EH (cell line): ENCODE data around the gene NFU1.
"Not testable (repeated sequence)": the region's sequence is repeated elsewhere in the genome, so short reads cannot be mapped to it uniquely, and the experiment has no call there.

ENCODE experiments used
- DNase-seq: peaks from one replicate; pipeline ENCODE4 v3.0.0-alpha.2; 2015; ENCODE audit warnings: low read depth

The NFU1 gene

DNA sequence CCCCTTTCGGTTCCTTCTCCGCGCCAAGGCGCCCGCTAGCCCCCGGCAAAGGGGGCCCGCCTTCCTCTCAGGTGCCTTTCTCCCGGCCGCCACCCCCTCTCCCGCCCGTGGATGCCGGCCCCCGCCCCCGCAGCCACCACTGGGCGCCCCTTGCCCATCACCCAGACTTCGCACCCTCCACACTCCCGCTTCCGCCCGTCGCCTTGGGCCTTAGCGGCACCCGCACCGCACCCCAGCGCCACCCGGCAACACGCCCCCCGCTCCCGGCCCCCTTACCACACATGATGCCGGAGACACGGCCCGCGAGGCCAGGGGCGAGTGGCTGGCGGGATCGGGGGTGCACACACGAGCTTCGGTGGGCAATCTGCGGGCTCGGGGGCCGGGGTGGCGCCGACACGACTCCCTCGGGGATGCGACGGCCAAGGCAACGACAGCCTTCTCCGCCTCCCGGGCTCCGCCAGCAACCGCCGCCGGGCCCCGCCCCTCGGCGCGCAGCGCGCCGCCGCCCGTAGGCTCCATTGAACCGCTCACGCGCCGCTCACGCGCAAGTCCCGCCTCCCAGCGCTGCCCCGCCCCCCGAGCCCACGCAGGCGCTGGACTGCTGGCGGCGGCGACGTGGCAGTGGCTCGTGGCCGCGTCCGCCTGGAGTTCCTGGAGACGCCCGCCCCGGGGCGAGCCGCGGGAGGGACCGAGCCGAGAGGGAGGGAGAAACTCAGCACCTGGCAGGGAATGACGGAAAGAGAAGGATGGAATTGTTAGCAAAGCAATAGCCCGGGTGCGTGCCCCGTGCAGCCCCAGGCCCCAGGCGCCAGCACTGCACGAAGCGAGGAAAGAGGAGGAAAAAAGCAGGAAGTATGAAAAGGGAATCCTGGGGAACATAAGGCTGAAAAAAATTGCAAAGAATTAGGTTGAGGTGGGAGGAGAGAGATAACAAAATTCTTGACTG lies 50.2 kb downstream of the NFU1 start, which contains the start of gene GFPT1:
GFPT1 (minus strand) TSS at position 439 of the 946 bp plus-strand sequence; CDS start at position 283, 156 bp downstream.
- DNase-seq = peak; percentile 95

DNA sequence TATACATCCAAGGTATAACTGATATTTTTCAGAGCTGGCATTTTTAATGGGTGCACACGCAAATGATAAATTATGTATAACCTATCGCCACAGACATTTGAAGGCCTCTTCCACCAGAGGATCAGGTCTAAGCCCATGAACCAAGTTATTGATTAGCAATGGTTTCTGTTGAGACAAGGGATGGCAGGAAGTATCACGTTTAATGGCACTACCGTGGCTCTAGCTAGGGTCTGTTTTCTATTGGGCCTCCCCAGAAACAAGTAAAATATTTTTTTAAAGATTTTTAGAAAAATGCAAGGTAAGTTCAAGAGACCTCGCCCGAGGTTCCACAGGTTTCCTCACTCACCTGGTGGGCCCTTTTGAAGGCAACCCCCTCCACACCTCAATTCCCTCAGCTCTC lies 50.9 kb downstream of the NFU1 start:
- no peak for DNase-seq

DNA sequence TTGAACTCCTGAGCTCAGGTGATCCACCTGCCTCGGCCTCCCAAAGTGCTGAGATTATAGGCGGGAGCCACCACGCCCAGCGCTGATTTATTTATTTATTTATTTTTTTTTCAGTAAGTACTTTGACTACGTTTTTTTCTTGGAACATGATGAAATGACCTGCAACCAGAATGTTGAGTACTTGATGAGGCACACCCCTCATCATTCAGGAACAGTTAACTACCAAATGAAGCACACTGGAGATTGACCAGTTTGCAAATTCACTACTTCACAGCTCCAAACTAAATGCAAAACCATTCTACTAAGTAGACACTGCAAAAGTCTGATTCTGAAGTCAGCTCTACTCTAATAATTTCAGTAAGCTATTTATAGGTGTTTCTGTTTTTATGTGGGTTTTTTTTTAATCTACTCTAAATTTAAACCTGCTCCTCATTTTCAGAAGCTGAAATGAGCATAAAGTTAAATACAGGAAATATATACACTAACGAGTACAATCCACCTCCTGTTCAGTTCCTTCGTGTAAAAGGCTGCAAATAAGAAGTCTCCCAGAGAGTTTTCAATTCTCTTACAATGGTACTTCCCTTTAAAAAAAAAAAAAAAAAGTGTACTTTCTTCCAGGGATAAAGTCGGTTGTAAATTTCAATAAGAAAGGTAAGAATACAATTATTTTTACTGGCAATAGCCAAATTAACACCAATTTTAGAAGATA lies 51.6 kb downstream of the NFU1 start:
- DNase-seq = peak; percentile 58

DNA sequence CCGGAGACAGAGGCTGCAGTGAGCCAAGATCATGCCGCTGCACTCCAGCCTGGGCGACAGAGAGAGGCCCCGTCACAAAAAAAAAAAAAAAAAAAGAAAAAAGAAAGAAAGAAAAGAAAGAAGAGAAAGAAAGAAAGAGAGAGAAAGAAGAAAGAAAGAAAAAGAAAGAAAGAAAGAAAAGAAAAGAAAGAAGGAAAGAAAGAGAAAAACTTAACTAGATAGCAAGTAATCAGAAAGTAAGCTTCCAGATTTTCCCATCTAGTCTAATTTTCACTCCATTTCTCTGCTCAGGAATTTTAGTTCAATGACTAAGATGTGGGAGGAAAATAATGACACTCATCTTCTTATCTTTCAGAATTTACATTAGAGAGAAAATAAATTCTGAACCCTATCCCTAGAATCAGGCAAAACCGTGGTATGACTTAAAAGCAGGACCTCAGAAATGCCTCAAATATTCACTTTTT lies 52.6 kb downstream of the NFU1 start:
- DNase-seq = peak; percentile 52

DNA sequence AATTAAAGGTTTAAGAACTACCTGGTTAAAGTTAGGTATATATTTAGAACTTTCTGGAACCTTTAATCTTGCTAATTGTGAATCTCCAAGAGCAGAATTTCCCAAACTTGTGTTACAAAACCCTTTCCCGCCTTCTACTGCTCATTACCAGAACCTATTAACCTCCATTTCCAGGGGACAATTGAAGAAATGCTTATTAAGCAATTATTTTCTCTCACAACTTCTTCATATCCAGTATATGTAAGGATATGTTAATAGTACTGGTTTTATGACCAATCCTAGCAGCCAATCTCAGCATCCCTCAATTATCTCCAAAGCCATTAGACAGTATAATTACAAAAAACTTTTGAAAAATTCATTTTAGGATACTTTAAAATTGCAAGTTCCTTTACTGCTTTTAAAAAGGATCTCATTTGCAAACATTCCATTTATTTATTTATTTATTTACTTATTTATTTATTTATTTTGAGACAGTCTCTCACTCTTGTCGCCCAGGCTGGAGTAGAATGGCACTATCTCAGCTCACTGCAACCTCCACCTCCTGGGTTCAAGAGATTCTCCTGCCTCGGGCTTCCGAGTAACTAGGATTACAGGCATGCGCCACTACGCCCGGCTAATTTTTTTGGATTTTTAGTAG lies 53.9 kb downstream of the NFU1 start:
- DNase-seq = no peak

DNA sequence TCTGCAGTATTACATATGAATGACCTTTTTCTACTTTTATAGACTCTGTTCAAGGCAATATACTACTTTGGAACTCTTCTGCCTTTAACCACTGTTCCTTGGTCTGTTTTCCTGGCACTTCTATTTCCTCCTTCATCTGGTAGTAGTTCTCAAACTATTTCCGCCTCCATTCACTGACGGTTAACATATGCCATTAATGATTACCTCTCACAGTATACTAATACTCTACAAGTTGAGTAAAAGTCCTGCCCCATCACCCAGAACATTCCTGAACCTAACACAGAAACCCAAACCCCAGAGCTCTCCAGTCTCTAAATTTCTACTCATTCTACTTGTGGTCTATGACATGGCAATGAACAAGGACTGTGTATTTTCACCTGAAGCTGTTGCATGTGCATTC lies 54.7 kb downstream of the NFU1 start:
- no peak for DNase-seq

DNA sequence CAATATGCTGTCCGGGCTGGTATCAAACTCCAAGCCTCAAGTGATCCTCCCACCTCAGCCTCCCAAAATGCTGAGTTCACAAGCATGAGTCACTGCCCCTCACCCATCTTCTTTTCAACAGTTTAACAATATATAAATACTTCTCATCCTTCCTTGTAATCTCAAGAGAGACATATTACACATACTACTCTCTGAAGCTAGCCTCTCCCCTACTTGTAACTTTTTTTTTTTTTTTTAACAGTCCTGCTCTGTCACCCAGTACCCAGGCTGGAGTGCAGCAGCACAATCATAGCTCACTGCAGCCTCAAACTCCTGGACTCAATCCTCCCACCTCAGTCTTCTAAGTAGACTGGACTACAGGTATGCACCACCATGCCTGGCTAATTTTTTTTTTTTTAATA lies 55.9 kb downstream of the NFU1 start:
- peak; percentile 63 for DNase-seq

DNA sequence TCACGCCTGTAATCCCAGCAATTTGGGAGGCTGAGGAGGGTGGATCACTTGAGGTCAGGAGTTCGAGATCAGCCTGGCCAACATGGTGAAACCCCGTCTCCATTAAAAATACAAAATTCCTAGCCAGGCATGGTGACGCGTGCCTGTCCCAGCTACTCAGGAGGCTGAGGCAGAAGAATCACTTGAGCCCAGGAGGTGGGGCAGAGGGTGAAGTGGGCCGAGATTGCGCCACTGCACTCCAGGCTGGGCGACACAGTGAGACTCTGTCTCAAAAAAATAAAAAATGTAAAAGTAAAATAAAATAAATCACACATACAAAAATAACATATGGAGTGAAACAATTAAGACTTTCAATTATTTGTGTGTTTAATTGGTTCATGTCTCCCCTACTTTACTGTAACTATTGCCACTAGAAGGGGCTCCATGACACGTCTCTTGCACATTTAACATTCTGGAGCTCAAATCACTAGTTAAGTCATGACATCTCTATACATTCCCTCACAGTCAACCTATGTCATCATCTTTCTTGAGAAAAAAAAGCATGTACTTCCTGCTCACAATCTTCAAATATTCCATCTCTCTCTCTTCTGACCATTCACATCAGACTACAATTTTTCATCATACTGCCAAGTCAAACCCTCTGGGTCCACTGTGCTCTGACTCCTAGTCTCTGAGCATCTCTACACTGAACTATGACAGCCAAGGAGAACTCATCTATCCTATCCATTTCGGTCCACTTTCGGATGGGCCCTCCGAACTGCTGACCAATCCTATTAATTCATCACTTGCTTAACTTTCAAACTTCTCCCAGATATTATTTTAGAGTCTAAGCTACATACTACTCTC lies 56.9 kb downstream of the NFU1 start:
- peak; percentile 25 for DNase-seq

DNA sequence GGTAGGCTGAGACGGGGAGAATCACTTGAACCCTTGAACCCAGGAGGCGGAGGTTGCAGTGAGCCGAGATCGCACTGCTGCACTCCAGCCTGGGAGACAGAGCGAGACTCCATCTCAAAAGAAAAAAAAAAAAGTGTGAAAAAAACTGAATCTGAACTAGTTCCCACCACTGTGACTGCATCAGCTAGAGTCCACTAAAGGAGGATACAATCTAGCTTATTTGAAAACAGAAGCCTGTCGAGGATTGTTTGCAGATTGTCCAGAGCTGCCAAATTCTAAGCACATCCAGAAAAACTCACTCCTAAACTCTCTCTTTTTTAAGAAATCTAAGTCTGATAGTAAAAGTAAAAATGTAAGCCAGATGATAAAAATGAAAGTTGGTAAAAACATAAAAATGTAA lies 60.8 kb downstream of the NFU1 start:
- DNase-seq = no peak

DNA sequence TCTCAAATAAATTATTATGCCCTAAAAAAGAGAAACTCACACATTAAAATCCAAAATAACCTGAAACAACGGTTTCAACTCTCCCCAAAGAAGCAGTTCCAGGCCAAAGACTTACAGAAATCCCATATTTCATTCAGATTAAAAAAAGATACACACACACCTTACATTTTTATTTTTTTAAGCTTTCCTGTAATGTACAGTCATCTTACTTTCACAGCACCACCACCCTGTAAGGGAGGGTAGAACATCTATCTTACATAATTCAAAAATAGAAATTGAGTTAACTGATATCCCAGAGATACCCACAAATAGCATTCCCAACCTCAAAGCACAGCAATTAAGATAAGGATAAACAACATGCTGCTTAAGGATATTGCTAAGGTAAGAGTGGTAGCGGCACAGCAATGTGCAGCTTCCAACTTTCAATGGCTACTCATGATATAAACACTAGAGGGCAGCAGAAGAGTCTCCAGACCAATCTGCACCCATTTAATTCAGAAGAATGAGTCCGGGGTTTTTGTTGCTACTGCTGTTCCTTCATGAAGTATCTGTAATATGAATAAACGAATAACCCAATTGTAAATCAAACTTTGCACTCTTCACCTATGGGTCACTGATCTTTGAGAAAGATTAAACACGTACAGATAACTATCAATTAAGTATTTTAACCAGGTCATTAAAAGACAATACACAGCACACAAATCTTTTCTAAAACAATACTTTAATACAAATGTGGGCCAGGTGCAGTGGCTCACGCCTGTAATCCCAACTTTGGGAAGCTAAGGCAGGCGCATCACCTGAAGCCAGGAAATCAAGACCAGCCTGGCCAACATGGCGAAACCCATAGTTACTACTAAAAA lies 61.5 kb downstream of the NFU1 start:
- peak; percentile 35 for DNase-seq

DNA sequence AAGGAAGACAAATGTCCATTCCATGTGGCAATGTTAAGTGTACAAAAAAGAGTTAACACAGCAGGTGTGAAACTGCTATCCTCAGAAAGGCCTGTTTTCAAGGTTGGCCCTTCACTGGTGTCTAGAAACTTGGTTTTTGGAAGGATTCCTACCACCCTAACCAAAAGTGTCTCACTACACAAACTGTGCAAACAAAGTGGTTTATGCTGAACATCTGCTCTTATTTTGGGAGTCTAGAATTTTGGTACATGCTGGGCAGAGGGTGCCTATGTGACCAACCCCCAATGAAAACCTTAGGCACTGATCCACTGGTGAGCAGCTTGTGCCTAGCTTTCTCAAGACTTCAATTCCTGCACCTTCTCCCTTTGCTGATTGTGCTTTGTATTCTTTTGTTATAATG lies 64.5 kb downstream of the NFU1 start:
- DNase-seq = no peak

DNA sequence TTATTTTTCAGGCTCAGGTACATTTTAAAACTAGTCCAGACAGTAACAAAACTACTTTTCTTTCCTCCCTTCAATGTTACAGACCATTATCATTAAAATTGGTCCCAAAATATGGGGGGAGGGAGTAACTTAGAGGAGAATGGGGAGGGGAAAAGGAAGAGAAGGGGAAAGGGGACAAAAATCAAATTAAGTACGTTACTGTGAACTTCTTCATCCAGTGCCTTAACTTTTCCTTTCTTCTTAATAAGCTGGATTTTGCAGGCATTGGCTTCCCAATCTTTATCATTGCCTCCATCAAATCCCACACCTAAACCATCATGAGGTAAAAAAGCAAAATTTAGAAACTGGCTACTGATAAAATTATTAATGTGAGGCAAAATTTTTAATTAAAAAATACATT lies 67.4 kb downstream of the NFU1 start:
- no peak for DNase-seq

DNA sequence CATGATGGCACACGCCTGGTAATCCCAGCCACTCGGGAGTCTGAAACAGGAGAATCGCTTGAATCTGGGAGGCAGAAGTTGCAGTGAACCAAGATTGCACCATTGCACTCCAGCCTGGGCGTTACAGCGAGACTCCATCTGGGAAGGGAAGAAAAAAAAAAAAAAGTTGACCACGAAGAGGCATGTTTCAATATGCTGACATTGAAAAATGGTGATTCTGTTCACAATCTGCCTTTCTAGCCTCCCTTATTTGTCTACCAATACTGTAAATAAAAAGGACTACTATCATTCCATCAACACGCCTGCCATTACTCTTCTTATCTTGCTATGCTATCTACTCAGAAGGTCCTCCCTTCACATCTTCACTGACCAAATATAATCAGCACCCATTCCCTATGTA lies 68.6 kb downstream of the NFU1 start:
- no peak for DNase-seq

DNA sequence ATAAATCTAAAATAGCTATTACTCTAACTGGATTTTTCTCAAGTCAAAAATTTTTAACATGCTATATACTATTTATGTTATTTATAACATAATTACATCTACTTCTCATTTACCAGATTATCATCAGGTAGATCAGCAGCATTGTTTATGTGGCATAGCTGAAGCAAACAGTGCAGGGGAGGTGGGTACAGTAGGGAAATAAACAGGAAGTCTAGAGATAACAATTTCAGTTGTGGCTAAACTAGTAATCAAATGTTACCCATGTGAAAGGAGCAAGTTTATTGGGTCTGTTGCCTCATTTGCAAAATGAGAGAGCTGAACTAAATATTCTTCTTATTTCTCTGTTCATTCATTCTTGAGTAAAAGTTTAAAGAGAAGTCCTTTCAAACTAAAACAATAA lies 77.9 kb downstream of the NFU1 start:
- no peak for DNase-seq

DNA sequence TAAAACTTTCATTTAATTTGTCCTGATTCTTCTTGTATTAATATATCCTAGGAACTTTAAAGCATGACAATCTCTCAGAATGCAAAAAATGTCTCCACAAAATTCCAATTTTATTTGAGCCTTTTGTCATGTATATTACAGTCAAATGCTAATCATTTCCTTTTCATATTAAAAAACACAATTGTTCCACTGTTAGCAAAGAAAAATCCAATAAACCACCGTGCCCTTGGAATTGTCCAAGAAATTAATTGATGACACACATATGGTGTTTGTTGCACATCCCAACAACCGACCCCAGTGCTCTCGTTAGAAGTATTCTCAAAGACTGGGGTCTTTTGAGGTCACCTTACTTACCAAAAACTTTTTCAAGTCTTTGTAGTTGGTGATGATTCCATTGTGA lies 78.3 kb downstream of the NFU1 start:
- DNase-seq = no peak

DNA sequence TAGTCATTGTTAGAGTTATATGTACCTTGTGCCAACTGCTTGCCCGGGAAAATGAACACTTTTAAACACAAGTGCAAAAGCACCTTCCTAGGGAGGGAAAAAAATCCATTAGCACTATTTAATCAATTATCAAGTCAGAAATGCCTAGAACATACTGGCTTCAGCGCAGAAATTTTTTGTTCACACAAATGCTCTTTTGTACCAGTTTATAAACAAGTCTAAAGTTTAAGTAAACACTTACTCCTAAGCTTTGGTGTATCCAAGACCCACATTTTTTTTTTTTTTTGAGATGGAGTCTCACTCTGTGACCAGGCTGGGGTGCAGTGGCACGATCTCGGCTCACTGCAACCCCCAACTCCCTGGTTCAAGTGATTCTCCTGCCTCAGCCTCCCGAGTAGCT lies 80.8 kb downstream of the NFU1 start:
- no peak for DNase-seq

DNA sequence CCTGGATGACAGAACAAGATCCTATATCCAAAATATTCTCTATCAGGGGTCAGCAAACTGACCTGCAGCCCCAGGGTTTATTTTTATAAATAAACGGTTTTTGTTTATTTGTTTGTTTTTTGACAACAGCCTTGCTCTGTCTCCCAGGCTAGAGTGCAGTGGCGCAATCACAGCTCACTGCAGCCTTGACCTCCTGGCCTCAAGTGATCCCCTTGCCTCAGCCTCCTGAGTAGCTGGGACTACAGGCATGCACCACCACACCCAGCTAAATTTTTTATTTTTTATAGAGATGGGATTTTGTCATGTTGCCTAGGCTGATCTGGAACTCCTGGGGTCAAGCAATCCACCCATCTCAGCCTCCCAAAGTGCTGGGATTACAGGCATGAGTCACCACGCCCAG lies 82.3 kb downstream of the NFU1 start:
- not testable (repeated sequence) for DNase-seq

DNA sequence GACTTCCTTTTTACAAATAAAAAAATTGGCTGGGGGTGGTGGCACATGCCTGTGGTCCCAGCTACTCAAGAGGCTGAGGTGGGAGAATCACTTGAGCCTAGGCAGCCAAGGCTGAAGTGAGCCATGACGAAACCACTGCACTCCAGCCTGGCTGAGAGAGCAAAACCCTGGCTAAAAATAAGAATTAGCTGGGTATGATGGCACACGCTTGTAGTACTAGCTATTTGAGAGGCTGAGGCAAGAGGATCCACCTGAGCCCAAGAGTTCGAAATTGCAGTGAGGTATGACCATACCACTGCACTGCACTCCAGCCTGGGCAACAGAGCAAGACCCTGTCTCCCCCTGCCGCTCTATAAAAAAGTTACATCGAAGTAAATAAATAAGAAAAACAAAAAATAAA lies 83.9 kb downstream of the NFU1 start:
- peak; percentile 29 for DNase-seq

DNA sequence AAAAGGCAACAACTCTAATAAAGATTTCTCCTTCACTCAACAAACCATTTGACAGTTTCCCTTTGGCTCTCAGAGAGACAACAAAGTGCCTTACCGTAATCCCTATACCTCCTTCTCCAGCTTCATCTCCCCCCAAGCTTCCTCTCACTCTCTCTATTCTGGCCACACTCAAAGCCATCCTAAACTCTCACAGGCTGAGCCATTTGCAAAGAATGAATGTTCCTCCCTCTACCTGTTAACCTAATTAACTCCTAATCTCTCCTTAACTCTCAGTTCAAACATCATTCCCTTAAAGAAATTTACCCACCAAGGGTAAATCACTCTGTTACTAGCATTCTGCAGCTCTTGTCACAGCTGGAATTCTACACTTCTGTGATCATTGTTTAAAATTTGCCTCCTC lies 88.5 kb downstream of the NFU1 start:
- DNase-seq = no peak
